RPMI7951 (cell line): ENCODE measurements around the gene EYA4. TPM values are rescaled to one million over a fixed set of nuclear protein-coding genes. Genes with fewer than 3 reads are reported as not detected.

Experiments
- DNase-seq: peaks from one replicate; pipeline ENCODE4 v3.0.0-alpha.2; 2012; ENCODE audit warnings: low read depth
- total RNA-seq: library from RNA; depleted of rRNA; stranded (reverse); fragments of >200 nt; shearing (Covaris generic); gene quantifications from 2 replicates; pipeline ENCODE4 v1.2.3, GENCODE V29; 2014

EYA4 gene
- total RNA-seq, 1 experiment from 2014 or later = not detected

DNA sequence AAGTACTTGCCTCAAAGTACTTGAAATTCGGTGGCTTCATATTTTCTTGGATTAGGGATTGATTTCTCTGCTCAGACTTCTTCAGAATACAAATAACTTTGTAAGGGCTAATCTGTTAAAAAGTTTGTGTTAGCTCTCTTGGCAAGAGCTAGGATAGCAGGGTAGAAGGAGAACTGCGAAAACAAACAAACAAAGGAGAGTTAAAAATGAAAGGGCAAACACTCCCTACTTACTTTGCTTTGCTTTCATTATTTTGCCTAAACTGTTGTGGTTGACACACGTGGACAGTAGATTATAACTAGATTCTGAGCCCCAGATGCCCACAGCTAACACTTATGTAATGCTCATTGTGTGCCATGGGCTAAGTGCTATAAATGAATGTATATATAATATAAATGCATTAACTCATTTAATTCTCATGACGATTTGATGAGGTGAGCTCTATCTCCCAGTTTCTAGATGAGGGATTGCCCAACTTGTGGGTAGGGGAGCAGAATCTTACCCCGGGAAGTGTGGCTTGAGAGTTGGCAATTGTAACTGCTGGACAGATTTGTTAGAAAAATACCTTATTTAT, 48.7 kb downstream of the EYA4 start:
- no peak for DNase-seq

DNA sequence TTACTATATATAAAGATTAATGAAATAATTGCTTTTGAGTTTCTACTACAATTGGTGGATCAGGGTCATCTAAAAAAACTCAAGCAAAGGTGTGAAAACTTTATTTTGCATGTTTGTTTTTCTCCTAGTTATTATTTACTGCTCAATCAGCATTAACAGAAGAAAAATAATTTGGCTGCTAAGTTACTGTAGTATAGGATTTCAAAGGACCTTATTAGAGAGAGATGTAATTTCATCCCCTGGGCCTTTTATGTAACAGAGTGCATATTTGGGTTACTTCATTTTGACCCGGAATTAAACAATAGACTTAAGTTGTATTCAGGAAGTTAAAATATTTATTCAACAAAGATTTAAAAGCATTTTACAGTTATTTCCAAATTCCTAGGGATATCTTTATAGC, 49.8 kb downstream of the EYA4 start:
- DNase-seq = no peak

DNA sequence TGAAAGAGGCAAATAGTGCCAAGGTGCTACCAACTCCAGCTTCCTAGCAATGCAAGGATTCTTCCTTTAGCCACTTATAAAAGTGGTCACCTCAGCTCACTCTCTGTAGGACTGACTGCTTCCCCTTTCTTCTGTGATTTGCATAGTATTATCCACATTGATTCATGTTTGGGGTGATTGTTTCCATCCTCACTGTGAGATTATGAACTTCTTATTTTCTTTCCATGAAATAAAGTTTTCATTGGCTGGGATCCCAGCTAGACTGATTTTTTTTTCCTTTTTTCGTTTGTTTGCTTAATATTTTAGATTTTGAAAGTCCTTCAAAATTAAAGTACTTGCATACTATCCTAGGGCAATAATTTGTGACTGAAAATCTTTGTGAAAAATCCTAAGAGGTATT, 50.5 kb downstream of the EYA4 start:
- no peak for DNase-seq

DNA sequence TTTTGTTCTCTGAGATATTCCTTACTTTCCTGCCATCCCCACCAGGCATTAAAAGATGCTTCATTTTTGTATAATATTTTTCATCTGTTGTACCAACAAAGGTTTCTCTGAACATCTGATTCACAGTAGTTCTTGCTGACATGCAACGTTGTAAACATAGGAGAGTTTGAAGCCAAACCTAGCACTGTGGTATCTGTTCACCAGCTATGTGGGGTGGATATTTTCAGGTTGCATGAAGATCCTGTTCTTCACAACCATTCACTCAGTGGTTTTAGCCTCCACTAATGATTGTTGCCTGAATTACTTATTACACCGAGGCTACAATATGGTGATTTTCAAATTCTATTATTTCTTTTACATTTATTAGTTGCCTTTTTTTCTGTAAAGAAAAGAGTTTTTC, 56.5 kb downstream of the EYA4 start:
- DNase-seq = no peak

DNA sequence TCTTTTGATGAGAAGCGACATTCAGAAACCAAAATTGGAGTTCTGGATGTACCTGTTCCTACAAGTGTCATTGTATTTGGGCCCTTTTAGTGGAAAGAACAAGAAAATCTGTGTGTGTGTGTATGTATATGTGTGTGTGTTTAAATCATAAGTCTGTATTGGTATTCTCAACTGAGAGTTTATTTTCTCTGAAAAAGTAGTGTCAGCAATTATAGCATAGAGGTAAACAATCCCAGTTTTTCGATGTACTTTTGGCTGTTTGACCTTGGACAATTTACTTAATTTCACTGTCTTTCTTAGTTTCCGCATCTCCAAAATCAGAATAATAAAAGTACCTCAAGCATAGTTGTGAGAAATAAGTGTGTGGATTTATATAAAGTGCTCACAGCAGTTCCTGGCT, 57.2 kb downstream of the EYA4 start:
- DNase-seq = no peak

DNA sequence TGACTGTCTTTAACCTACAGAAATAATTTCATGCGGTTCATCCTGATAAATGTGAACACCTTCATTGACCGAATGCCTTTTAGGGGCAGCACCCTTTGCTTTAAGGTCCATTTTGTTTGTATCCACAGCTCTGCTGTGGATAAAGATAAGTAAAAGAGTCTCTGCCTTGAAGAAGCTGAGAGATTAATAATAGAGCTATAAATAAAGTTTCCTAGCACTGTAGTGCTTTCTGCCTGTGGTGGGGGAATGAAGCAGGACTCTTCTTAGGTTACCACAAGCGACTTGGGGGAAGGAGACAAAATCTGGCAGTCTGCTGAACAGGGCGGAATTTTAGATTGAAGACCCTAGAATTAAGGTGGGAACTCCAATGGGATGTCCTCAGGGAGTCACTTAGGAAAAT, 57.6 kb downstream of the EYA4 start:
- DNase-seq = no peak

DNA sequence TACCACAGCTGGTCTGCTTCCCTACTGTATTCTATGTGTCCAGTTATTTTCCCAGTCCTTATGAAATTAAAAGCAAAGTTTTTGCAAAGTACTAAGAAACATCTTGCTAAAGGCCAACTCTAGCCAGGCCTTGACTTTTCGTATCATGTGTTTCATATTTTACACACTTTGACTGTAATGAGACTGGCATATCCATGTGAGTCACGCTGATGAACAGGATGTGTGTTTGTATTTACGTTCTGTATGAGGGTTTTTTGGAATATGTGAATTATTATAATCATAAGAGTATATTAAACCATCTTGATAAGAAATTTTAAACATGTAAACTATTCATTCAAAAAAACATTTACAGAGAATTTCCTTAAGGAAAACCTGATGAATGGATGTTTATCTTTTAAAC, 59.7 kb downstream of the EYA4 start:
- DNase-seq = no peak

DNA sequence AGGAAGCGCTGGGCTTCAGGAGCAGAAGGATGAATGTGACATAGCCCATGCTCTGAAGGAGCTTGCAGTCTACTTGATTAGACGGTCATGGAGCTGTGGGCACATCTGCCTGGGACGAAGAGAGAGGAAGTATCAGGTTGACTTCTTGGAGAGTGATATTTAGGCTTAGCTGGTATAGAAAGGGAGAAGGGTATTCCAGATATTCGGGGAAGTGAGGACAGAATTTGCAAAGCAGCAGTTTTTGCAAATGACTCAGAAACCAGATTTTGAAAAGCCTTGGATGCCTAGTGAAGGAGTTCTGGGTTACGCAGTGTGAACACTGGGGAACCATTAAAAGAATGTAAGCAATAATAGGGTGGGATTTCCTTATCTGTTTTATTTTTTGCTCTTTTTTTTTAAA, 60.7 kb downstream of the EYA4 start:
- no peak for DNase-seq

DNA sequence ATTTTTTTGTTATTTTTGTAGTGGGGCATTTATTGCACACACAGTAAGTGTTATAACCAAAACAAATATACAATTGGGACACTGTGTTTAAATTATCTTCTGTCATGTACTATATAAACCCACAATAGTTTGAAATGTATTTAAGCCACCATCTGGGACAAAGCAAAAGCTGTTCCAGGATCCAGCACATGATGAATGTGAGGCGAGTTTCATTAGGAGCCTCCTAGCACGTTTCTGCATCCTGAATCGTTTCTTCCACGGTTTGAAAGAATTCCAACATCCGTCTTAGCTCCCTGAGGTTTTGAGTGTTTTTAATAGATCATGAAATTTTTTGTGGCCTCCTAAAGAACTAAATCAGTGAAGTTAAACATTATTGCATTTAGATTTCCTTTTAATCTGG, 65.8 kb downstream of the EYA4 start:
- no peak for DNase-seq

DNA sequence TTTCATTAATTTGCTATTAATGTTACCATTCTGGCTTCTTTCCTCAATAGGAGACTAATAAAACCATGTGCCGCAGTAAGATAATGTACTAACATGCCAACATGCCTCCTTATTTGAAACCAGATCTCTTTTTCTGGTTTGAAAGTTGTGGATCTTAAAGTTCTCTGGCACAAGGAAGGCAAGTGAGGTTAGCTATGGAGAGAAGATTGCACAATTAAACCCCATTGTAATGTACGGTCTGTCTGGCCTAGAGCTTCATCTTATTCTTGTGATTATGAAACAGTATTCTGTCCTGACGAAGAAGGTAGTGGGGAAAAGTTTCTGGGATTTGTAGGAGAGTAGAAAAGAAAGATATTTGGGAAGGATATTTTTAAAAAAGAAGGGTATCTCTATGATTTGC, 68.4 kb downstream of the EYA4 start:
- no peak for DNase-seq

DNA sequence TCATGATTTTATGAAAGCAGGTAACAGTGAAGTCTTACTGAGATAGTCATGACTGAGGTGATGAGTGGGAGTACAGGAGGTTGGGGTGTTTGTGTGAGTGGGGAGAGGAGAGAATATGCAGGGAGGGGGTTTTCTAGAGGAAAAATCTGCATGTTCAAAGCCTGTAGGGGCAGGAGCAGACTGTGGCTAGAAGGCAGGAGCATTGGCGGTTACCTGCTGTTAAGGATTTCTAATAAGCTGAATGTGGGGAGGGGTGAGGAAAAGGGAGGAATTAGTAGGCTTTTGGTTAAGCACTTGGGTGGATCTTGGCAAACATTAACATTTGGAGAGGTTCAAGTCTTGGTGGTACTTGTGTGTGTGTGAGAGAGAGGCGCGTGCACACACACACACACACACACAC, 70.8 kb downstream of the EYA4 start:
- DNase-seq = no peak

DNA sequence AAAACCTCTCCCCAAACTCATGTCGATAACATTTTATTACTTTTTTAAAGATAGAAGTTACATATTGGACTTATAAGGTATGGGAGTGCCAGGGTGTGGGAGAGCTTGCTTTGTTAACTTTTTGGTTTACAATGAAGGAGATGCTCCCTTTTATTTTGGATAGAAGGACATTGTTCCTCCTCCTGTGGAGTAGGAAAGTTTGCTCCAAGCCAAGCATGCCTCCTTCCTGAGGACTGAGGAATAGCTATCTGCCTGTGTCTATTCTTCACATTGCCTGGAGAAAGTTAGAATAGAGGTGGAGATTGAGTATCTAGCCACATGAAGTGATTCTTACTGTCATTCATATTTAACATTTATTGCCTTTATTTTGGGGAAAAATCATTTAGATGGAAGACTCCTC, 71.9 kb downstream of the EYA4 start:
- no peak for DNase-seq

DNA sequence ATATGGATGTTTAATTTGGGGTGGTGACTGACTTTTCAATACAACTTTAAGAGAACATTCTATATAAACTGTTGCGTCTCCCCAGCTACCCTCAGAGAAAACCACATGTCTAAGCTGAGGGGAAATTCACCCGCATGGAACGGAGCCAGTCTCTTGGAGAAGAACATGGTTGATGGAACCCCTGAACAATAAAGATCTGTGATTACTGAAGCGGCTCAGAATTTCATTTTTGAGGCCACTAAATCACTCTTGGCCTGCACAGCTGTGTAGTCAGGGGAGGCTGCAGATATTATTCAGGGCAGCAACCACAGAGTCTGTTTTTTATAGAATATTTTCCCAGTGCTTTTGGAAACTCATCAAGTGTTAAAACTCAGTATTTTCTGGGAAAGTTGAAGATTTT, 73.8 kb downstream of the EYA4 start:
- DNase-seq = no peak

DNA sequence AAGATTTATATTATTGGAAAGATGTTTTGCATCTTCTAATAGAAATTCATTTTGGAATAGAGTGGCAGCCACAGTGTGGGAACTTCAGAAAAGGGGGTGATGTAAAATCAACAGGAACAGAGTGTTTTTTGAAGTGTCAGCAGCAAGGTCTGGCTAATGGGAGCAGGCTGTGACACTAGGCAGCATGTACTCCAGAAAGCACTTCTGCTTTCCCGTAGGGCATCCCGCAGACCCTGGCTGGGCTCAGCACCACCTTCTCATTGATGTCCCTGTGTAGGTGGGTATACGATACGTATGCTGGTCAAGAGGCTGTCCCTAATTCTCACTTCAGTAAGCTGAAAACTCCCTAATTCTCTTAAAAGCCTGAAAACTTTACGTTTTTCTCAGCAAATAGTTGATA, 74.7 kb downstream of the EYA4 start:
- DNase-seq = no peak

DNA sequence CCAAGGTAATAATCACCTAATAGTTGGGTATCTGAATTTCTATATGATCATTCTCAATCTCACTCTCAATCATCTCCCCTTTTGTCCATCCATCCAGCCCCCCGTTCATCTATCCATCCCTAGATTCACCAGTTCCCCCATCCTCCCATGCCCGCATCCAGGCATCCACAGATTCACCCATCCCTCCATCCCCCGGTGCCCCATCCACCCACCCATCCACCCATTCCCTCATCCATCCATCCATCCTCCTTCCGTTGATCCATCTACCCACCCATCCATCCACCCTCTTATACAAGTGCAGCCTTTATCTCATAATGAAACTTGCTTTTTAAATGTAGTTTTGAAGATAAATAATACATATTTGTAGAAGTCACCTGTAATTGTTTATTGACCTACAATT, 76.5 kb downstream of the EYA4 start:
- DNase-seq = no peak

DNA sequence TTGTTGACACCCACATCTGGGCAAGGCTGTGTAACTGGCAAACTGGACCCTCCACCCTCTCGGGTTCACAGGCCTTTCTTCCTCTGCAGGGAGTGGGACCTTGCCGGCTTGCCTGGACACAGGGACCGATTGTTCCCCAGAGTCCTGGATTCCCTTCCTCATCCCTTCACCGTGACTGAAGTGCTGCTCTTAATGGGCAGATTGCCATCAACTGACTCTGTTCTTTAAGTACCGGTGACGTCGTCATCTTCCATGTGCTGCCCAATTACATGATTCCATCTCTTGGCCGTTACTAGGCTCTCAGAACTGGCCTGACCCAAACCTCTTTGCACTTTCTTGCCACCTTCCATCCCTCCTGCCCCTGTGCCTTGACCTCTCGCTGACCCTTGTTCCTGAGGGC, 85.4 kb downstream of the EYA4 start:
- no peak for DNase-seq

DNA sequence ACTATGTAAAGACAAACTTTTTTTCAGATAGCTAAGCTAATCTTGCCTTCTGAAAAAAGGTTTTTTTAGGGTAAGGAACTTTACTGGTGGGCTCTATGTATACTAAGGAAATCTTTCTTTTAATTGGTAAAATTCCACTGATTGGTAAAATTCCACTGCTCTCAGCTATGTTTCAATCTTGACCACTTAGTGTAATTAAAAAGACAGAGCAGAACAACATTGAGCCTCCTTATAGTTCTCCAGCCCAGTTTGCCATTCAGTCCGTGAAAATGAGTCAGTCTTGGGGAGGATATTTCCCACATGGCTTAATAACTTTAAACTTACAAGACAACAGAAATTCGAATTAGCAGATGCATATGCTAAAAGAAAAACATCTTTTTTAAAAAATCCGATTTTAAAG, 92.7 kb downstream of the EYA4 start:
- no peak for DNase-seq

DNA sequence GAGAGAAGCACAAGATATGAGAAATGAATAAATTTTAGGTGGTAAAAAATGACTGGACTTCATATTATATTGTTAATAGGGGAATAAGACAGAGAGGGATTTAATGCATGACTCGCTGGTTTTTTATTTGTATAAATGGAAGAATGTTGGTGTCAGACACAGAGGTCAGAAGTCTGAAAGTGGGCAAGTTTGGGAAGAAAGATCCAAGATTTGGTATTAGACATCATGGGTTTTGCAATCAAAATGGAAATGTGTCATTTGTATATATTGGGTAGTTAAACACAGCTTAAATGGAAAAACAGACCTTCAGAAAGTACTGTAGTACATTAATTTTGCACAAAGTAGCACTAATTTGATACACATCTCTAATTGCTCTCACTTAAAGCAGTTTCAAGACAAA, 96.2 kb downstream of the EYA4 start:
- DNase-seq = no peak

DNA sequence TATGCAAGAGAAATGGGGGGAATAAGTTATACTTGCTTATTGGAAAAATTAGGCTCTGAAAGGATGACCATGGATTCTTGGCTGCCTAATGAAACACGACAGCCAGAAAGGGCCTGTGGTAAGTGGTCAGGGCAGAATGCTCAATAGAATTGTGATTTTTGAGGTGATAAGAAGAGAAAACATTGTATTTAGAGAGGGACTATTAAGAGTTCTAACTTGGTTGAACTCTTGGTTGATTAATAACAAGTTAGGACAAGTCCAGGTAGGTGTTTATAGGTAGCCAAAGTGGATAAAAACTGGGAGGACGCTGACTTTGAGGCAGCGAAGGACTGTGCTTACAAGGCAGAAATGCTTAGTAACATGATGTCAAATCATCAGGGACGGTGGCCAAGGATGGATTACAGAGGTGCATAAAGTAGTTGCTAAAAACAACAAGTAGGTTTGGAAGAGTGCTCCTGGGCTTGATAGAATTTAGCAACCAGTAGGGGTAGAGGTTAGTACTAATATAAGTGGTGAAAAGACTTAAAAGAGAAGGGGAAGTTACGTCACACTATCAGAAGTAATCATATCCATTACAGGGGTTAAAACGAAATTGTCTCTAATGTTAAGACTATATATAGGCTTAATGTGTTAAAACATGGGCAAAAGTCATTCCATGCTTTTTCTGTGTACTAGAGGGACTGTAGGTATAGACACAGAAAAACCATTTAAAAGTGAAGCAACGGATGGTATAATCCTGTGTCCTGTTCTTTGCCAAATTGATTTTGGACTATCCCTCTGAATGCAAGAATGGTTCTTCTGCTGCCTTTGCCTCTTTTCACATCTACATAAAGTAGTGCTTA, 98.6 kb downstream of the EYA4 start:
- no peak for DNase-seq

DNA sequence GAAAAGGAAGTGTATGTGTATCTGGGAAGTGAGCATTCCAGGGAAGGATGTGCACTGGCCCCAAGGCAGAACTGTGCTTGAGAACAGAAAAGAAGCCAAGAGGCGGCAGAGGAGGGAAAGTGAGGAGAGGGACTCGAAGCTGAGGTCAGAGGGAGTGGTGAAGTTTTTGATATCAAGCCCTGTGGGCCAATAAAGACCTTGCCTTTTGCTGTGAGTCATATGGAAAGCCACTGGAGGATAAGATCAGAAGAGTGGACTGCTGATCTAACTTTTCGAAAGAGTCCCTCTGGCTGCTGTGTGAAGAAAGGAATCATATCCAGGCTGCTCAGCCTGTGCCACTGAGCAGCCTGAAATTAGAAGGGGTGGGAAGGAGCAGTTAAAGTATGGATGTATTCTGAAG, 99.4 kb downstream of the EYA4 start:
- no peak for DNase-seq

DNA sequence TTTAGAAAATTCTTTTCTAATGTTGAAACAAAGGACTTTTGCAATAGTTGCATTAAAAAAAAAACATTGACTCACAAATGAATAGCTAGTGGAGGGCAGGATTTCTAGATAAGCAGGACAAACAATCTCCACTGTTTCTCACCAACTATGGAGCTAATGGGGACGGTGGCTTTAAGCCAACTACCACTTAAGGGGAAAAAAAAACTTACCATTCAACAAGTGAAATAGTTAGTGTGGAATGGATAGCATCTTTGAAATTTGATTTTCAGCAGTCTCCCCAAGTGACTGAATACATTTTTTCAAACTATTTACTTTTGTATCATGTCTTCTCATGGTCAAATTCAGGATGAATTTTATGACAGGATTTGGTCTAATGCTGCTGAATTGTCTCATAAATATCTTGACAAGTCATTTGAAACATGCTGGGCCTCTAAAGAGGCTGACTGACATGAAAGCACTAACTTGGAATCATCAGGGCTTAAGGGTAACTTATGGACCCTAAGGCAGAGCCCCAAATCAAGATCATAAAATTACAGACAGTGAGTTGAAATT, 100.5 kb downstream of the EYA4 start:
- DNase-seq = no peak

DNA sequence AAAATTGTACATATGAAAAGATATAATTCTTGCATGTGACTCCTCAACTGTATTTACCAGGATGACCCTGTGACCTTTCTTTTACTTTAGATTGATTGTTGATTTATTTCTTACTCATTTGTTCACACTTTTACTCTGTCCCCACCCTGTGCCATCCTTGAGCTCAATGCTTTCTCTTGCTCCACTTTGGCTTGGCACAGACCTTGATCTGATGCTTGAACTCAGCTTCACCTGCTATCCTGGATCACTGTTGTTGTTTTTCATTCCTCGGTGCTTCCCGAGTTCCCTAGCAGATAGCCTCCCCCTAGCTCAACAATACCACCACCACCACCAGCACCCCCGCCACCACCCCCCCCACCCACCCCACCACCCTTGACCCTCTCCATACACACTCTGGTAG, 102.1 kb downstream of the EYA4 start:
- DNase-seq = no peak

DNA sequence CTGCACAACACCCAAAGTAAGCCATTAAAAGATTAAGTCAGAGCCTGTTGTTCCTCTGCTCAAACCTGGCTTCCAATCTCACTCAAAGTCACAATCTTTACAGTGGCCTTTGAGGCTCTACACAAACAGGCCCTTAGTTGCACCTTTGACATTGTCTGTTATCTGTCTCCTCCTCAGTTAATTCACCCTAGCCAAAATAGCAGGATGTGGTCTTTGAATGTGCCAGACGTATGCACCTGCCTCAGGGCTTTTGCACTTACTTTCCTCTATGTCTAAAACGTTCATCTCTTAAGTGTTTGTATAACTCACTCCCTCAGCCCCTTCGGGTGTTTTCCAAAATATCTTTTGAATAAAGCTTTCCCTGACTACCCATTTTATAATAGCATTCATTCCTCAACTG, 107.7 kb downstream of the EYA4 start:
- no peak for DNase-seq

DNA sequence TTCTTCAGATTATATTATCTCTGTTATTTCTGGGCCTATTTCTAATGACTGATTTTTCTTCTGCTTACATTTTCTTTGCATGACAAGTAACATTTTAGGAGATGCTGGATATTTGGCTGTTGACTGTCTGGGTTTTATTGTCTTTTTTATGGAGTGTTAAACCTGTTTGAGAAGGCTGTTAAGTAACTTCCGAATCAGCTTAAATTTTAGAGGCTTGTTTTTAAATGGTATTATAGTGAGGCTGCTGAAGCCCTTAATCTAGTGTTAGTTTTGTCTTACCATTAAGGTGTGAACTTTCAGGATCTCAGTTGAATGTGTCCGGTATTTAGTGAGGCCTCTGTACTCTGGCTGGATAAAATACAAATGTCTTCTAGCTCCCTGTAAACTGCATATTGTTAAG, 109.8 kb downstream of the EYA4 start:
- DNase-seq = no peak
